Measurements from ENCODE around the gene CHTOP.

The CHTOP gene

DNA sequence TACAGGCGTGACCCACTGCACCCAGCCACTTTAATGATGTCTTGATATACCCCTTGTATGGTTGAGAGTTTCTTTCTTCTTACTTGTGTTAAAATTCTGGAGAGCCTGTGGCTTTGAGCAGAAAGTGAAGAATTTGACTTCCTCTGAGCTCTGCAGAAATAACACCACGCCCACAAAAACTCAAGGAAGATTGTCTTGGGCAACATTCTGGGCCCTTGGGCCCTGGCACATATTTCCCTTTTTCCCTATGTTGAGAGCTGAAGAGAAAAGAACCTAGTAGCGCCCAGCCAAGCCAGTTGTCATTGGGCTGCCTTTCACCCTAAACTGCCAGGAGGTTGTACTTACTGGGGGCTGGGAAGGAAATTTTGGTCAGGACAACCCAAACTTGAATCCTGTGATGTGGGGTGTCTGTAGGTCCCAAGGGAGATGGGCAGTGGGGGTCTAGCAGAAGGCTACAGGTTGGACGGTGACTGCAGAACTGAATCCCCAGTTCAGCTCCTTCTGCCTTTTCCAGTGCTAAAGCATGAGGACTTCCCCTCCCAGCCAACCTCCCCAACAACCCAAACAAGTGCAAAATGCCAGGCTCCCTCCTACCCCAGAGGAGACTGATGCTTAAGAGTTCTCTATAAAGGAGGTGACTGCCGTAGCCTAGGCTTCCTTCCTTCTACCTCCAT lies 12.9 kb downstream of the CHTOP start:
- Histone ChIP-seq H3K4me2 (ENCODE audit: insufficient read depth, low read length) (no peak overlapping the region), H2AFZ (ENCODE audit: low read depth, low read length) (no peak overlapping the region), H3K27ac (ENCODE audit: low read length) (no peak overlapping the region), H3K27me3 (ENCODE audit: insufficient read depth, low read length, poor library complexity) (no peaks in the 10 kb centered on the region), H3K36me3 (ENCODE audit: insufficient read depth, low read length) (peaks cover 57% of the 10 kb centered on the region), H3K4me1 (ENCODE audit: insufficient read depth, low read length) (no peaks in the 10 kb centered on the region), H3K9ac (ENCODE audit: low read depth, low read length) (no peak overlapping the region), H3K79me2 (ENCODE audit: insufficient read depth, low read length) (peaks cover 14% of the 10 kb centered on the region), H3K9me3 (ENCODE audit: insufficient read depth, low read length, severe bottlenecking) (no peaks in the 10 kb centered on the region), H3K4me3 (ENCODE audit: low read depth in 1 of 2, low read length in 2 of 2) (no peak overlapping the region), H4K20me1 (ENCODE audit: insufficient read depth, low read length) (peaks cover 11% of the 10 kb centered on the region; the same call in 1 of the 2 replicates)
- TF ChIP-seq EZH2 (IDR thresholded peaks at IDR 0.05; ENCODE audit: borderline replicate concordance, low read depth, low read length, severe bottlenecking) (no peak), CTCF (IDR thresholded peaks at IDR 0.05; ENCODE audit: borderline replicate concordance, extremely low read depth, low read length, poor library complexity, severe bottlenecking) (no peak)
- DNase-seq (no peak), ATAC-seq (ENCODE audit: insufficient read depth, low read depth) (peak; percentile 13; the same call in 2 of the 3 replicates)

DNA sequence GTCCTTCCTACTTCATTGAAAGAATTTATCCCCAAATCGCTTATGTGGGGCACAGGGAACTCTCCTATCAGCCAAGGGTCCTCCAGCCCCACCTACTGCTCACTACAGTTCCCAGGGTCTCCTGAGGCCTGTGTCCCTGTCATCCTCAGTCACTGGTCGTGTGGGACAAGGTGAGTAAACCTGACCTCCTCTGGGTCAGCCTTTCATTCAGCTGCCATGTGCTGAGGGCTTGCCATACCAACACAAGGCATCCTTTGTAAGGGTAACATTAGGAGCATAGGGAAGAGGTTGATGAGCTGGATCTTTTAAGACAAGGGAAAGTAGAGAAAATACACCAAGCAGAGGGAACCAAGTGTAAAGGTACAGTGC lies 13.5 kb downstream of the CHTOP start:
- peaks cover 10% of the 10 kb centered on the region; the same call in 1 of the 2 replicates for H3K79me2 ChIP-seq (ENCODE audit: insufficient read depth, low read length)
- no peak overlapping the region for H3K4me2 ChIP-seq (ENCODE audit: insufficient read depth, low read length)
- no peak overlapping the region for H2AFZ ChIP-seq (ENCODE audit: low read depth, low read length)
- H3K36me3 ChIP-seq (ENCODE audit: insufficient read depth, low read length), result peaks cover 52% of the 10 kb centered on the region
- H3K4me1 ChIP-seq (ENCODE audit: insufficient read depth, low read length), result no peaks in the 10 kb centered on the region
- no peaks in the 10 kb centered on the region for H3K9me3 ChIP-seq (ENCODE audit: insufficient read depth, low read length, severe bottlenecking)
- no peaks in the 10 kb centered on the region for H3K27me3 ChIP-seq (ENCODE audit: insufficient read depth, low read length, poor library complexity)
- no peak overlapping the region for H3K9ac ChIP-seq (ENCODE audit: low read depth, low read length)
- peaks cover 11% of the 10 kb centered on the region; the same call in 1 of the 2 replicates for H4K20me1 ChIP-seq (ENCODE audit: insufficient read depth, low read length)
- H3K4me3 ChIP-seq (ENCODE audit: low read depth in 1 of 2, low read length in 2 of 2), result no peak overlapping the region
- no peak overlapping the region for H3K27ac ChIP-seq (ENCODE audit: low read length)
- ATAC-seq (ENCODE audit: insufficient read depth, low read depth) (peak; percentile 25; the same call in 2 of the 3 replicates), DNase-seq (no peak)
- TF ChIP-seq CTCF (IDR thresholded peaks at IDR 0.05; ENCODE audit: borderline replicate concordance, extremely low read depth, low read length, poor library complexity, severe bottlenecking), result peak; percentile 10
- TF ChIP-seq EZH2 (IDR thresholded peaks at IDR 0.05; ENCODE audit: borderline replicate concordance, low read depth, low read length, severe bottlenecking), result no peak

- Histone ChIP-seq H3K9ac (ENCODE audit: low read depth, low read length) (no peak overlapping the region), H3K36me3 (ENCODE audit: insufficient read depth, low read length) (peaks cover 44% of the 10 kb centered on the region), H3K27me3 (ENCODE audit: insufficient read depth, low read length, poor library complexity) (no peaks in the 10 kb centered on the region), H3K79me2 (ENCODE audit: insufficient read depth, low read length) (peaks cover 7% of the 10 kb centered on the region; the same call in 1 of the 2 replicates), H2AFZ (ENCODE audit: low read depth, low read length) (no peak overlapping the region), H3K9me3 (ENCODE audit: insufficient read depth, low read length, severe bottlenecking) (no peaks in the 10 kb centered on the region), H3K4me3 (ENCODE audit: low read depth in 1 of 2, low read length in 2 of 2) (no peak overlapping the region), H3K27ac (ENCODE audit: low read length) (no peak overlapping the region), H4K20me1 (ENCODE audit: insufficient read depth, low read length) (peaks cover 11% of the 10 kb centered on the region; the same call in 1 of the 2 replicates), H3K4me1 (ENCODE audit: insufficient read depth, low read length) (no peaks in the 10 kb centered on the region), H3K4me2 (ENCODE audit: insufficient read depth, low read length) (no peak overlapping the region)
- no peak for DNase-seq
- TF ChIP-seq CTCF (IDR thresholded peaks at IDR 0.05; ENCODE audit: borderline replicate concordance, extremely low read depth, low read length, poor library complexity, severe bottlenecking) (no peak), EZH2 (IDR thresholded peaks at IDR 0.05; ENCODE audit: borderline replicate concordance, low read depth, low read length, severe bottlenecking) (no peak)
- peak; percentile 40 for ATAC-seq (ENCODE audit: insufficient read depth, low read depth)
Observed at GRCh38 chr1:153648000-153648643, 14.3 kb downstream of the CHTOP start.

Data from DND-41 (cell line).